ENCODE measurements around the gene P3H2.

GRCh38 chr3:190070622-190071347 lies 49.9 kb downstream of the P3H2 start:
- TF ChIP-seq, protein P1, sequence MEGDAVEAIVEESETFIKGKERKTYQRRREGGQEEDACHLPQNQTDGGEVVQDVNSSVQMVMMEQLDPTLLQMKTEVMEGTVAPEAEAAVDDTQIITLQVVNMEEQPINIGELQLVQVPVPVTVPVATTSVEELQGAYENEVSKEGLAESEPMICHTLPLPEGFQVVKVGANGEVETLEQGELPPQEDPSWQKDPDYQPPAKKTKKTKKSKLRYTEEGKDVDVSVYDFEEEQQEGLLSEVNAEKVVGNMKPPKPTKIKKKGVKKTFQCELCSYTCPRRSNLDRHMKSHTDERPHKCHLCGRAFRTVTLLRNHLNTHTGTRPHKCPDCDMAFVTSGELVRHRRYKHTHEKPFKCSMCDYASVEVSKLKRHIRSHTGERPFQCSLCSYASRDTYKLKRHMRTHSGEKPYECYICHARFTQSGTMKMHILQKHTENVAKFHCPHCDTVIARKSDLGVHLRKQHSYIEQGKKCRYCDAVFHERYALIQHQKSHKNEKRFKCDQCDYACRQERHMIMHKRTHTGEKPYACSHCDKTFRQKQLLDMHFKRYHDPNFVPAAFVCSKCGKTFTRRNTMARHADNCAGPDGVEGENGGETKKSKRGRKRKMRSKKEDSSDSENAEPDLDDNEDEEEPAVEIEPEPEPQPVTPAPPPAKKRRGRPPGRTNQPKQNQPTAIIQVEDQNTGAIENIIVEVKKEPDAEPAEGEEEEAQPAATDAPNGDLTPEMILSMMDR (IDR thresholded peaks at IDR 0.05) = no peak
- TF ChIP-seq EP300 (IDR thresholded peaks at IDR 0.05) = no peak
